GM19099 (cell line): Measurements from ENCODE around the gene PDZD7.

Source experiments
- POLR2A ChIP-seq: IDR thresholded peaks from 3 replicates; pipeline ENCODE4 v1.6.1; 2011; ENCODE audit warnings: low read depth; ENCODE audit not compliant: insufficient read length; ENCODE audit errors: extremely low read depth

Gene PDZD7

GRCh38 chr10:100981178-100981772 is 49.7 kb downstream of the PDZD7 start:
- no peak for TF ChIP-seq POLR2A

- no peak for TF ChIP-seq POLR2A
Observed at GRCh38 chr10:100980711-100981110, 50.2 kb downstream of the PDZD7 start.

- TF ChIP-seq POLR2A: no peak
Observed at GRCh38 chr10:100980311-100980710, 50.6 kb downstream of the PDZD7 start.

GRCh38 chr10:100979791-100980272 is 51.1 kb downstream of the PDZD7 start:
- no peak for TF ChIP-seq POLR2A

- TF ChIP-seq POLR2A: no peak
Observed at GRCh38 chr10:100978901-100979195, 52.1 kb downstream of the PDZD7 start.

DNA sequence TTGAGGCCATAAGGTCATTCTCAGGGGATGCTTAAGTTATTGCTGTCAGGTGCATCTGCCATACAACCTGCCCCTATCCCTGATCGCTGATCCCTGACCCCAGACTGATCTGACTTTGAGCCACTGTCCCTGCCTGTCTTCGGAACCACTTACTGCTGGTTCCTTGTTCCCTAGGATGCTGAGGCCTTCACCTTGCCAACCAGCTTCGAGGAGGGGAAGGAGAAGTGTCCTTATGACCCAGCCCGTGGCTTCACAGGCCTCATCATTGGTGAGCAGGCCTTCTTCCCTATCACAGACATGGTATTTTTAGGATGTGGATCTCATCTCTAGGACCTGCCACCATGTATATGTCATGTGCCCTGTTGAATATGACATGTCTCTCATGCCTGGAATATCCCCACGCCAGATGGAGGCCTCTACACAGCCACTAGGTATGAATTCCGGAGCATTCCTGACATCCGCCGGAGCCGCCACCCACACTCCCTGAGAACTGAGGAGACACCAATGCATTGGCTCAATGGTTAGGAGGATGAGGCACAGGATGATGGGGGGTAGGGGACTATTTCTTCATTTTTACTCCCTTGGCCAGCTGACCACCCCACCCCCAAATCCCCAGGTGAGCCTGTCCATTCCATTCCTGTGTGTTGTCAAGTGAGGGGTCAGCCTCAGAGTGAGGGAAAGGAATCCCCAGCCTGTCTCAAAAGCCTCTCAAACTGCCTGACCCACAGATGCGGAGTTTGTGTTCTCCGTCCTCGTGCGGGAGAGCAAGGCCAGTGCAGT is 52.6 kb downstream of the PDZD7 start:
- no peak for TF ChIP-seq POLR2A

DNA sequence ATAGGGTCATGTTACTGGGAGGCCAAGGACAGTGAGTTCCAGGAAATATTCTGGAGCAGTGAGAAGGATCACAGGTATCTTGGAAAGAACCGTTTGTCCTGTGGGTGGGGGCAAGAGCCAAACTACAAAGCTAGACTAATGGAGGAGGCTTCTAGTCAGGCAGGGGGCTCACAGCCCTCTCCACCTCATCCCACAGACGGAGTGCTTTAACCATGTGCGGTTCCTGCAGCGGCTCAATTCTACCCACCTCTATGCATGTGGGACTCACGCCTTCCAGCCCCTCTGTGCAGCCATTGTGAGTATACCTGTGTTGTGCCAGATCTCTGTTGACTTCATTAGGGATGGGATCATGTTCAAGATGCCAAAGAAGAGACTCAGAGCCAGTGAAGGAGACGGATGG is 53.5 kb downstream of the PDZD7 start:
- TF ChIP-seq POLR2A: no peak

DNA sequence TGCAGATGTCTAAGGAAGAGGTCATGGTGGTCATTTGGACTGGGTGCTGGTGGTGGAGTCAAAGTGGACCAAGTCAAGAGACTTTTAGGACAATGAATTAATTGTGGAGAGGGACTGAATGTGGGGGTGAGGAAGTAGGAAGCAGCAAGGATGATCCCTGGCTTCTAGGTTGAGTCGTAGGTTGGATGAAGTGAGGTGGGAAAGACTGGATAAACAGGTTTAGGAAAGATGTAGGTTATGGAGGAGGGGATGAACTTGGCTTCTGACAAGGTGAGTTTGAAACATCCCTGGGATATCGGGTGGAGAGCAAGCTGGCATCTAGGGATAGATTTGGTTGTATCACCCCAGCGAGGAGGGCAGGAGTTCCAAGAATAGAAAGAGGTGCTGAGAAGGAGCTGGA is 54.0 kb downstream of the PDZD7 start:
- TF ChIP-seq POLR2A: no peak

GRCh38 chr10:100972904-100973535 is 57.9 kb downstream of the PDZD7 start:
- TF ChIP-seq POLR2A: no peak

GRCh38 chr10:100972115-100972903 is 58.6 kb downstream of the PDZD7 start:
- no peak for TF ChIP-seq POLR2A

DNA sequence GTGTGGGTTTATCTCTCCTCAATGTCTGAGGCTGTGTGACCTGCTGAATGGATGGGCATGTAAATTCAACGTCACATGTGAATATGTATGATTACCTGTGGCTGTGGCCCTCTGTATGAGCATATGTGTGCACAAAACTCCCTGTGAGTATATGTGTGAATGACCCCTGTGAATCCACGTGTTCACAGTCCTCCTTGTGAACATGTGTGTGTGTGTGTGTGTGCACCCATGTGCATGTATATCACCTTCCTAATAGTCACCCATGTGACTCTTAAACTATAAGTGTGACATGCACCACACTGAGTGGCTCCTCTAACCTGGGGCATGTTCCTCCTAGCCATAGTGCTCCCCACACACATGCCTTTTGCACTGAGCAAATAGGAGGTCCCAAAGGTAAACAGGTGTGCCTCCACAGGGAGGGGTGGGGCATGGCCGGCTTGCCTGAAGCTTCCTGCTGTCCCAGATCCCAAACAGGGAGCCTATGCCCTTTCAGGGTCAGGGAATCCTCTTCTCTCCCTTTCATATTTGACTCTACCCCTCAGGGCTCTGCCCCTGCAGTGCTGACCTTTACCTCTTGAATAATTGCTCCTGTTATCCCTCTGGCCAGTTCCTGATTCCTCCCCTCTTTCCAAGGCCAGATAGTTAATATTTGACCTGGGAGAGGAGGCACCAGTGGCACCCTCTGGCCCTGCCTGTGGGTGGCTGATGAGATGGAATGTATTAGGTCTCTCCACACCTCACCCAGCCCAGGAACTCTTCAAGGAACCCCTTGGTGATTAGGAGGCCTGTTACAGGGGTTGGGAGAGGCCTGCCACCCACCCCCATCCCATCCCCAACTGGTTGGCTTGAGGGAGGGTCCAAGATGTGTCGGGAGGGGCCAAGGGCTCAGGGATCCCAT is 59.8 kb downstream of the PDZD7 start:
- TF ChIP-seq POLR2A: no peak

DNA sequence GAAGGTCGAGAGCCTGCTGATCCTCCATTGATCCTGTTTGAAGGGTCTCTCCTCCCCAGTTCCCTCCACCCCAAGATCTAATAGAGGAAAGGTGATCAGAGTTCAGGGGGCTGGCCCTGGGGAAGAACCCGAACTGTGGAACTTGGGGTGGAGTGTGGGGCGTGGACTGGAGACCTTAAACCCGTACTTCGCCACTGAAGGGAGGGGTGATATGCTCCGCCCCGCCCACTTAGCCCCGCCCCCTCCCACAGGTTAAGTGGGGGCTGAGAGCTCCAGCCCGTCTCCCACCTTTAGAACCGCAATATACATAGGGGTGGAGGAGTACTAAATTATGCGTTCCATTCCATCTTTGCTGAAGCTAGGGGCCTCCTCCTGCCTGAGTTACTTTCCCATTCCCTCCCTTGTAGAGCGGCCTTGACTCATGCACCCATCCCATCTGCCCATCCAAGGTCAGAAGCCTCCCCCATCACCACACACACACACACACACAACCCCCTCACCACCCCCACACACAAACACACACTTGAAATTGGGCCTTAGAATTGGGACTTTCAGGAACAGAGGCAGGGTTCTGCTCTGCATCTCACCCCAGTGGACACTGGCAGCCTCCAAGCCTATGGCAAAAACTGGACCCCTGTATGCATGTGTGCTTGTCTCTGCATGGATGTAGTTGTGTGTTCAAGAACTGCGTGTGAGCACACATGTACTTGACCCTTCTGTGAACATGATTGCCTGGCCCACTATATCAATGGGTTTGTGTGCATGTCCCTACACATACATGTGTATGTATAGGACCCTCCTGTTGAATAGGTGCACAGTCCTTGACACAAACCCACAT is 60.6 kb downstream of the PDZD7 start:
- TF ChIP-seq POLR2A: no peak
